RCC 7860 (cell line): ENCODE data around the gene ACOT7.

Source experiments
- DNase-seq: peaks from one replicate; pipeline ENCODE4 v3.0.0-alpha.2; 2015; ENCODE audit warnings: low spot score
- FAIRE-seq: peaks from 2 replicates; lab custom pipeline; 2012; peaks lifted over from hg19 to GRCh38; lab: Jason Lieb, UNC

Gene ACOT7

GRCh38 chr1:6273380-6273891 lies 120.1 kb downstream of the ACOT7 start:
- FAIRE-seq (no peak), DNase-seq (peak; percentile 23)

- FAIRE-seq (no peak), DNase-seq (no peak)
Observed at GRCh38 chr1:6272868-6273267, 120.7 kb downstream of the ACOT7 start.

GRCh38 chr1:6272452-6272851 lies 121.1 kb downstream of the ACOT7 start:
- FAIRE-seq (no peak), DNase-seq (no peak)

- no peak for DNase-seq
- FAIRE-seq = no peak
Observed at GRCh38 chr1:6271554-6271953, 122.0 kb downstream of the ACOT7 start.

- no peak for DNase-seq
- FAIRE-seq = no peak
Observed at GRCh38 chr1:6271006-6271405, 122.6 kb downstream of the ACOT7 start.

GRCh38 chr1:6270401-6270800 lies 123.2 kb downstream of the ACOT7 start:
- DNase-seq (no peak), FAIRE-seq (no peak)

- no peak for FAIRE-seq
- DNase-seq = no peak
Observed at GRCh38 chr1:6269720-6270400, 123.7 kb downstream of the ACOT7 start.

GRCh38 chr1:6269296-6269695 lies 124.3 kb downstream of the ACOT7 start:
- FAIRE-seq = no peak

GRCh38 chr1:6268415-6268814 lies 125.2 kb downstream of the ACOT7 start:
- no peak for FAIRE-seq

More at GRCh38 chr1:6269296-6269695, 124.3 kb downstream of the ACOT7 start:
- DNase-seq = no peak

GRCh38 chr1:6267686-6268322 lies 125.8 kb downstream of the ACOT7 start:
- DNase-seq (peak; percentile 52), FAIRE-seq (no peak)

More at GRCh38 chr1:6268415-6268814, 125.2 kb downstream of the ACOT7 start:
- DNase-seq = no peak

- no peak for DNase-seq
- FAIRE-seq = no peak
Observed at GRCh38 chr1:6266641-6267040, 126.9 kb downstream of the ACOT7 start.

- FAIRE-seq (no peak), DNase-seq (no peak)
Observed at GRCh38 chr1:6265151-6265550, 128.4 kb downstream of the ACOT7 start.

- DNase-seq = no peak
- no peak for FAIRE-seq
Observed at GRCh38 chr1:6263716-6264115, 129.9 kb downstream of the ACOT7 start.

- FAIRE-seq (no peak), DNase-seq (no peak)
Observed at GRCh38 chr1:6262555-6263420, 130.8 kb downstream of the ACOT7 start.

- DNase-seq = no peak
- no peak for FAIRE-seq
Observed at GRCh38 chr1:6261615-6261995, 132.0 kb downstream of the ACOT7 start.

GRCh38 chr1:6260961-6261614 lies 132.5 kb downstream of the ACOT7 start, which contains the start of gene GPR153:
Gene GPR153, minus strand, starts transcription at chr1:6261098. Its CDS starts 6,193 bp downstream, at chr1:6254905.
- DNase-seq (no peak), FAIRE-seq (no peak)

GRCh38 chr1:6260433-6260934 lies 133.1 kb downstream of the ACOT7 start:
- DNase-seq = no peak
- FAIRE-seq = no peak

GRCh38 chr1:6259491-6260362 lies 133.8 kb downstream of the ACOT7 start:
- FAIRE-seq (no peak), DNase-seq (no peak)

GRCh38 chr1:6258675-6259074 lies 134.9 kb downstream of the ACOT7 start:
- DNase-seq = no peak
- no peak for FAIRE-seq
